Parathyroid adenoma (tissue), 2 donors: ENCODE data around the gene SLC11A2.

Source experiments
- H2AFZ ChIP-seq: fragments of 300-600 bp; sonication (generic); one replicate; pipeline ENCODE4 v1.7.0; 2017; ENCODE audit warnings: antibody characterized with exemption, mild to moderate bottlenecking
- H3K27ac ChIP-seq: fragments of 300-600 bp; sonication (generic); one replicate; pipeline ENCODE4 v1.7.0; 2017
- H3K27me3 ChIP-seq: fragments of 300-600 bp; sonication (generic); one replicate; pipeline ENCODE4 v1.7.0; 2017; ENCODE audit warnings: low read length; ENCODE audit not compliant: control insufficient read depth, insufficient read depth
- H3K36me3 ChIP-seq: fragments of 300-600 bp; sonication (generic); one replicate; pipeline ENCODE4 v1.7.0; 2017; ENCODE audit warnings: low read length; ENCODE audit not compliant: control insufficient read depth, insufficient read depth
- H3K4me1 ChIP-seq: fragments of 300-600 bp; sonication (generic); one replicate; pipeline ENCODE4 v1.7.0; 2017; ENCODE audit warnings: control low read depth
- H3K4me2 ChIP-seq: fragments of 300-600 bp; sonication (generic); one replicate; pipeline ENCODE4 v1.7.0; 2017; ENCODE audit warnings: low read length
- H3K4me3 ChIP-seq: fragments of 300-600 bp; sonication (generic); one replicate; pipeline ENCODE4 v1.7.0; 2017; ENCODE audit warnings: low read depth, low read length
- H3K79me2 ChIP-seq: fragments of 300-600 bp; sonication (generic); one replicate; pipeline ENCODE4 v1.7.0; 2017; ENCODE audit warnings: control low read depth
- H3K9ac ChIP-seq: fragments of 300-600 bp; sonication (generic); one replicate; pipeline ENCODE4 v1.7.0; 2017; ENCODE audit warnings: mild to moderate bottlenecking
- H3K9me3 ChIP-seq: fragments of 300-600 bp; sonication (generic); one replicate; pipeline ENCODE4 v1.7.0; 2017; ENCODE audit warnings: low read length; ENCODE audit not compliant: control insufficient read depth
- CTCF ChIP-seq: fragments of 300-600 bp; sonication (generic); IDR thresholded peaks from one replicate; pipeline ENCODE4 v1.7.0; 2017; ENCODE audit warnings: antibody characterized with exemption, mild to moderate bottlenecking
- donor health status: primary hyperparathyroidism.

Gene SLC11A2

GRCh38 chr12:51028813-51029150 lies 2.6 kb upstream of the SLC11A2 start:
- TF ChIP-seq CTCF, result no peak
- Histone ChIP-seq H3K4me1 (peaks cover 6% of the 10 kb centered on the region), H3K4me2 (no peak overlapping the region), H3K9me3 (no peaks in the 10 kb centered on the region), H3K27me3 (no peaks in the 10 kb centered on the region), H3K36me3 (no peaks in the 10 kb centered on the region), H3K27ac (no peak overlapping the region), H2AFZ (peak overlapping the region; percentile 27), H3K79me2 (peaks cover 10% of the 10 kb centered on the region), H3K9ac (no peak overlapping the region), H3K4me3 (no peak overlapping the region)

GRCh38 chr12:51028126-51028812 lies 2.1 kb upstream of the SLC11A2 start:
- H3K27ac ChIP-seq, result no peak overlapping the region
- H3K4me1 ChIP-seq, result peaks cover 9% of the 10 kb centered on the region
- H3K9me3 ChIP-seq, result no peaks in the 10 kb centered on the region
- H2AFZ ChIP-seq, result peak overlapping the region; percentile 27
- no peak overlapping the region for H3K4me2 ChIP-seq
- peaks cover 15% of the 10 kb centered on the region for H3K79me2 ChIP-seq
- no peak overlapping the region for H3K9ac ChIP-seq
- peak; percentile 28 for TF ChIP-seq CTCF
- no peaks in the 10 kb centered on the region for H3K27me3 ChIP-seq
- no peaks in the 10 kb centered on the region for H3K36me3 ChIP-seq
- no peak overlapping the region for H3K4me3 ChIP-seq

DNA sequence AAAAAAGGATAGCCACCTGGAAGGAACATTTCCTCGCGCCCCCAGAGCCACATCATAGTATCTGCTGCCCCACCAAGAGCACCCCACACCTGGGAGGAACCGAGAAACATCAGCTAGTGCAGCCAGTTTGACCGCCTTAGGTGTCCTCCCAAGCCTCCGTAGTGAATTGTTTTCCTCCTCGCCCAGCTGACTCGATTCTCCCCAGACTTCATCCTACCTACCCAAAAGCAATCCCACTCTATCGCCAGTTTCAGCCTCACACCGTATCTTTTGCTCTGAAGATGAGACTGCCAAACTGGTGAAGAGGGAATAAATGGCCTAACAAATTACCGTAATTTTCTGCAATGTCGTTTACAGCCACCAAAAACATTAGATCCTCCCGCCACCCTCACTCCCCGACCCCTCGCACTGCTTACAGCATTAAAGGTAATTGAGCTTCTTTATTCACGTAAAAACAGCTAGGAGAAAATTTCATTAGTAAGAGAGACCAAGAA lies 1.2 kb upstream of the SLC11A2 start:
- Histone ChIP-seq H3K9ac (no peak overlapping the region), H3K4me3 (no peak overlapping the region), H3K4me1 (peaks cover 9% of the 10 kb centered on the region), H3K79me2 (peaks cover 24% of the 10 kb centered on the region), H3K4me2 (no peak overlapping the region), H3K27me3 (no peaks in the 10 kb centered on the region), H2AFZ (no peak overlapping the region), H3K27ac (no peak overlapping the region), H3K9me3 (no peaks in the 10 kb centered on the region), H3K36me3 (no peaks in the 10 kb centered on the region)
- no peak for TF ChIP-seq CTCF

GRCh38 chr12:51025338-51025835 lies 797 bp downstream of the SLC11A2 start:
- Histone ChIP-seq H3K9me3 (no peaks in the 10 kb centered on the region), H3K36me3 (no peaks in the 10 kb centered on the region), H3K27me3 (no peaks in the 10 kb centered on the region), H3K9ac (peak overlapping the region; percentile 70), H3K4me3 (peak overlapping the region; percentile 93), H3K4me2 (peak overlapping the region; percentile 95), H3K79me2 (peaks cover 43% of the 10 kb centered on the region), H3K4me1 (peaks cover 9% of the 10 kb centered on the region), H3K27ac (peak overlapping the region; percentile 95), H2AFZ (peak overlapping the region; percentile 94)
- no peak for TF ChIP-seq CTCF
